LNCAP (cell line): ENCODE results near the gene YAF2.

ENCODE experiments used
- CTCF ChIP-seq: fragments of 450-650 bp; IDR thresholded peaks from 2 replicates; pipeline ENCODE4 v1.5.1; 2017; ENCODE audit warnings: mild to moderate bottlenecking

Gene YAF2

GRCh38 chr12:42238240-42239140 is at the start of gene YAF2:
YAF2 (minus strand) TSS chr12:42238248; CDS start chr12:42238180, 68 bp downstream.
- no peak for TF ChIP-seq CTCF

GRCh38 chr12:42286741-42287140 is 48.7 kb upstream of the YAF2 start:
- no peak for TF ChIP-seq CTCF

GRCh38 chr12:42285431-42285830 is 47.4 kb upstream of the YAF2 start:
- no peak for TF ChIP-seq CTCF

- no peak for TF ChIP-seq CTCF
These were observed 46.8 kb upstream of the YAF2 start for GRCh38 chr12:42284876-42285275.

- TF ChIP-seq CTCF, result no peak
These were observed 46.1 kb upstream of the YAF2 start for GRCh38 chr12:42284157-42284556.

GRCh38 chr12:42283739-42284138 is 45.7 kb upstream of the YAF2 start:
- TF ChIP-seq CTCF, result no peak

GRCh38 chr12:42282294-42282693 is 44.2 kb upstream of the YAF2 start:
- no peak for TF ChIP-seq CTCF

GRCh38 chr12:42281844-42282243 is 43.8 kb upstream of the YAF2 start:
- no peak for TF ChIP-seq CTCF
